Measurements from ENCODE around the gene MYO3B.

The MYO3B gene

DNA sequence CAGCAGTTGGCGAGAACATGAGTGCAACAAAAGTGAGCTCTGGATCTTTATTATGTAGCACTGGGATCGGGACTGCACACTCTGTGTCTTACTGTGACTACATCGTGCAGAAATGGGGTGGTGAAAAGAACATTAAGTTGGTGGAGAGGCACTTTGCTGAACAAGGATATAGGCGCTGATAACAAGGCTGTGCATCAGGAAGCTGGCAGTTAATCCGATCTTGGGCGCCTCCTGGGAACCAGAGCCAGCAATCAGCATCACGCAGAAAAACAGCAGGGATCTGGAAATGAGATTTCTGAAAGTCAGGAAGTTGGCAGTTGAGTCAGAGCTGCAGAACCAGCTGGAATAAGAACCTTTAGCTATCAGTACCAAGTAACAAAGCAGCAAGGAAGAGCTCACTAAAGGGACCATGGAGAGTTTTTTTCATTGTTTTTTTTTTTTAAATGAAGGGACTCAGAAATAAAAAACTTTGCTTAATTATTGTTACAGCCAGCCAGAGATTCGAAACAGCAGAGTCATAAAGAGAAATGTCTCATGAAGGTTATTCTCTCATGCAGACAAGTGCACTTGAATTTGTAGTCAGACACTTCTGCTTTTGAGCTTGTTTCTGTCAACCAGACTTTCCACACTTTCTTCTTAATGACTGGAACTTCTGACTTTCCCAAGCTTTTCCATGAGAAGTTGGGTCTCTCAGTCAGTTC lies 22.8 kb upstream of the MYO3B start:
- no peak overlapping the region for H3K4me3 ChIP-seq (ENCODE audit: low read depth, low read length)
- TF ChIP-seq CTCF (IDR thresholded peaks at IDR 0.05; ENCODE audit: low read depth, low read length, missing control alignments), result no peak
- DNase-seq (ENCODE audit: low read depth), result no peak

DNA sequence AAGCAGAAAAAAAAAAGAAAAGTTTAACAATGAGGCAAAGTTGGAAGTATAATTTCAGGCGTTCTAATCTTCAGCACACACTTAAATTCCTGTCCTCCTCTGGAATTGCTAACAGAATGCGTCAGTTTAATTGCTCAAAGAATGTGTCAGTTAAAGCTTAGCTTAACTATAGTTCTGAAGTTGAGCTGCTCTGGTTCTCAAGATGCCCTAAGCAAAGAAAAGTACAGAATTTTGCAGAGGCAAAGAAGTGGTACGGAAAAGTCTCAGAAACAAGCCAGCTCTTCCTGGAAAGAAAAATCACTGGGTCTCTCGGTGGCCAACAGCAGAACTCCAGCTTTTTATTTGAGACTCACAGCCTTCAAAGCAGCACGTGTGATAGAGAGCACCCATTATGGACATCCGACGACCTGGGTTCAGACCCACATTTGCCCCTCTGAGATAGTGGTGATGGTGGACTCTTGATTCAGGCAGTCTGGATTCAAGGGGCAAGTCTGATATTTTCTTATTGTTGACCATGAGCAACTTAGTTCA lies 22.2 kb upstream of the MYO3B start:
- no peak for TF ChIP-seq CTCF (IDR thresholded peaks at IDR 0.05; ENCODE audit: low read depth, low read length, missing control alignments)

GRCh38 chr2:170156592-170156991 lies 21.4 kb upstream of the MYO3B start:
- TF ChIP-seq CTCF (IDR thresholded peaks at IDR 0.05; ENCODE audit: low read depth, low read length, missing control alignments), result no peak
- DNase-seq (ENCODE audit: low read depth), result no peak
- no peak overlapping the region for H3K4me3 ChIP-seq (ENCODE audit: low read depth, low read length)

More for the DNA sequence above, 22.2 kb upstream of the MYO3B start:
- DNase-seq (ENCODE audit: low read depth), result no peak
- H3K4me3 ChIP-seq (ENCODE audit: low read depth, low read length), result no peak overlapping the region

GRCh38 chr2:170157025-170157684 lies 20.8 kb upstream of the MYO3B start:
- no peak for DNase-seq (ENCODE audit: low read depth)
- no peak overlapping the region for H3K4me3 ChIP-seq (ENCODE audit: low read depth, low read length)
- no peak for TF ChIP-seq CTCF (IDR thresholded peaks at IDR 0.05; ENCODE audit: low read depth, low read length, missing control alignments)

DNA sequence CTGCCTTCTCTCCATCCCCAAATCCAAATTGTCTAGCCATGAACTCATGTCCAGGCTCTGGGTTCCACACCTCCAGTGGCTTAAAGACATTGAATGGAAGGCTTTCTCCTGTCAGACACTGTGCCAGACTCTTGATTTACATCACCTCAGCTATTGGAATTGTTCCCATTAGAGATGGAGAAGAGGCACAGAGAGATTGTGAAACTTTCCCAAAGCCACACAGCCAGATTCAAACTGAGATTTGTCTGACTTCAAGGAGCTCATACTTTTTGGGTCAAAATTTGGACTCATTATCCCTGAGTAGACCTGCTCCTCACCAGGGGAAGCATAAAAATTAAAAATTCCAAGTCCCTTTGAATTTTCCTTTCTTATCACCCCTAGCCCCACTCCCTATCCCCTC lies 18.9 kb upstream of the MYO3B start:
- no peak for DNase-seq (ENCODE audit: low read depth)
- no peak overlapping the region for H3K4me3 ChIP-seq (ENCODE audit: low read depth, low read length)
- no peak for TF ChIP-seq CTCF (IDR thresholded peaks at IDR 0.05; ENCODE audit: low read depth, low read length, missing control alignments)

- H3K4me3 ChIP-seq (ENCODE audit: low read depth, low read length), result no peak overlapping the region
- no peak for DNase-seq (ENCODE audit: low read depth)
Observed at GRCh38 chr2:170161516-170162270, 16.3 kb upstream of the MYO3B start.

More at GRCh38 chr2:170161516-170162270, 16.3 kb upstream of the MYO3B start:
- no peak for TF ChIP-seq CTCF (IDR thresholded peaks at IDR 0.05; ENCODE audit: low read depth, low read length, missing control alignments)
